ENCODE data around the gene EFNA1. TPM values are rescaled to one million over a fixed set of nuclear protein-coding genes. Genes with fewer than 3 reads are reported as not detected.

Gene EFNA1
- total and polyA plus RNA-seq, 2 of the 13 experiments (the other 11 are each of a cell fraction or from before 2014, with no cell fraction given) = 81.8 to 874 TPM

DNA sequence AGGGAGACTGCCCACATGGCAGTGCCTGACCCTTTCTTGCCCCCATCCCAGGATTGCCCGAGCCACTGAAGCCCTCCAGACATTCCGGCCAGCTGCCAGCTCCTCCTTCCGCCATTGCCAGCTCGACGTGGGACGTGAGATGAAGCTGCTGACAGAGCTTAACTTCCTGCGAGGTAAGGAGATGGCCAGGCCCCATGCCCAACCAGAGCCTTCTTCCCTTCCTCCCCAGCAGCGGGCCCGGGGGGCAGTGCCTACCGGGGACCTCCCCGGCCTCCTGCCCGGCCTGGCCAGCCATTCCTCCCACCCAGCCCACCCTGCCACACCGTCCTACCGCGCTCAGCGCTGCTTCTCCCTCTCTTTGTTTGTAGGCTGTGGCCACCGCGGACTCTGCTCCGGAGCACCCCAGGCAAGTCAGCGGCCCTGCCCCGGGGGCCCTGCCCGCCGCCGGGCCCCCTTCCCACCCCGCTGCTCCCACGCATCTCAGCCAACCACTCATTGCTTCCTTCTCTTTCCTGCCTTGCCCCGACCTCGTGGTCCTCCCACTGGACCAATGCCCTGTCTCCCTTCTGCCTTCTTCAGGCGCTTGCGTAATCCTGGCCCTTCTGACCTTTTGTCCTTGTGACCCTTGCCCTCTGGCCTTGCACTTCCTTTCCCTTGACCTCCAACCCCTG, 50.9 kb downstream of the EFNA1 start (continued):
- TF ChIP-seq, protein P1, sequence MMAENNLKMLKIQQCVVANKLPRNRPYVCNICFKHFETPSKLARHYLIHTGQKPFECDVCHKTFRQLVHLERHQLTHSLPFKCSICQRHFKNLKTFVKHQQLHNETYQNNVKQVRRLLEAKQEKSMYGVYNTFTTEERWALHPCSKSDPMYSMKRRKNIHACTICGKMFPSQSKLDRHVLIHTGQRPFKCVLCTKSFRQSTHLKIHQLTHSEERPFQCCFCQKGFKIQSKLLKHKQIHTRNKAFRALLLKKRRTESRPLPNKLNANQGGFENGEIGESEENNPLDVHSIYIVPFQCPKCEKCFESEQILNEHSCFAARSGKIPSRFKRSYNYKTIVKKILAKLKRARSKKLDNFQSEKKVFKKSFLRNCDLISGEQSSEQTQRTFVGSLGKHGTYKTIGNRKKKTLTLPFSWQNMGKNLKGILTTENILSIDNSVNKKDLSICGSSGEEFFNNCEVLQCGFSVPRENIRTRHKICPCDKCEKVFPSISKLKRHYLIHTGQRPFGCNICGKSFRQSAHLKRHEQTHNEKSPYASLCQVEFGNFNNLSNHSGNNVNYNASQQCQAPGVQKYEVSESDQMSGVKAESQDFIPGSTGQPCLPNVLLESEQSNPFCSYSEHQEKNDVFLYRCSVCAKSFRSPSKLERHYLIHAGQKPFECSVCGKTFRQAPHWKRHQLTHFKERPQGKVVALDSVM (CRISPR knock-in tag; IDR thresholded peaks at IDR 0.05) = no peak
- TF ChIP-seq ZFP37 (CRISPR knock-in tag; IDR thresholded peaks at IDR 0.05; ENCODE audit: borderline replicate concordance) (no peak), NFKBIZ (CRISPR knock-in tag; IDR thresholded peaks at IDR 0.05) (no peak), PAX8 (CRISPR knock-in tag; IDR thresholded peaks at IDR 0.05; ENCODE audit: borderline replicate concordance) (no peak), NAIF1 (CRISPR knock-in tag; IDR thresholded peaks at IDR 0.05; ENCODE audit: borderline replicate concordance) (no peak), FOXA1 (IDR thresholded peaks at IDR 0.05) (no peak), FOXA1 (CRISPR knock-in tag; IDR thresholded peaks at IDR 0.05) (no peak), TRIM24 (CRISPR knock-in tag; IDR thresholded peaks at IDR 0.05) (peak; percentile 82; the same call in 1 of the 2 replicates), ARNT (IDR thresholded peaks at IDR 0.05) (no peak), HDAC2 (CRISPR knock-in tag; IDR thresholded peaks at IDR 0.05) (peak; percentile 20; the same call in 1 of the 2 replicates), TEAD3 (CRISPR knock-in tag; optimal IDR thresholded peaks at IDR 0.05; ENCODE audit: borderline replicate concordance) (no peak), ZNF644 (CRISPR knock-in tag; IDR thresholded peaks at IDR 0.05; ENCODE audit: low read depth) (no peak), CEBPG (CRISPR knock-in tag; IDR thresholded peaks at IDR 0.05) (peak; percentile 94), MTF1 (CRISPR knock-in tag; IDR thresholded peaks at IDR 0.05) (no peak), SIX1 (CRISPR knock-in tag; IDR thresholded peaks at IDR 0.05; ENCODE audit: borderline replicate concordance) (no peak), EP300 (IDR thresholded peaks at IDR 0.05; ENCODE audit: low read depth in 2 of 2, low read length in 2 of 2) (peak in 1 of 2 experiments; percentile 39; a peak in 1 of 4 replicates), EP300 (CRISPR knock-in tag; IDR thresholded peaks at IDR 0.05; ENCODE audit: borderline replicate concordance) (no peak)
- TF ChIP-seq, protein P2, sequence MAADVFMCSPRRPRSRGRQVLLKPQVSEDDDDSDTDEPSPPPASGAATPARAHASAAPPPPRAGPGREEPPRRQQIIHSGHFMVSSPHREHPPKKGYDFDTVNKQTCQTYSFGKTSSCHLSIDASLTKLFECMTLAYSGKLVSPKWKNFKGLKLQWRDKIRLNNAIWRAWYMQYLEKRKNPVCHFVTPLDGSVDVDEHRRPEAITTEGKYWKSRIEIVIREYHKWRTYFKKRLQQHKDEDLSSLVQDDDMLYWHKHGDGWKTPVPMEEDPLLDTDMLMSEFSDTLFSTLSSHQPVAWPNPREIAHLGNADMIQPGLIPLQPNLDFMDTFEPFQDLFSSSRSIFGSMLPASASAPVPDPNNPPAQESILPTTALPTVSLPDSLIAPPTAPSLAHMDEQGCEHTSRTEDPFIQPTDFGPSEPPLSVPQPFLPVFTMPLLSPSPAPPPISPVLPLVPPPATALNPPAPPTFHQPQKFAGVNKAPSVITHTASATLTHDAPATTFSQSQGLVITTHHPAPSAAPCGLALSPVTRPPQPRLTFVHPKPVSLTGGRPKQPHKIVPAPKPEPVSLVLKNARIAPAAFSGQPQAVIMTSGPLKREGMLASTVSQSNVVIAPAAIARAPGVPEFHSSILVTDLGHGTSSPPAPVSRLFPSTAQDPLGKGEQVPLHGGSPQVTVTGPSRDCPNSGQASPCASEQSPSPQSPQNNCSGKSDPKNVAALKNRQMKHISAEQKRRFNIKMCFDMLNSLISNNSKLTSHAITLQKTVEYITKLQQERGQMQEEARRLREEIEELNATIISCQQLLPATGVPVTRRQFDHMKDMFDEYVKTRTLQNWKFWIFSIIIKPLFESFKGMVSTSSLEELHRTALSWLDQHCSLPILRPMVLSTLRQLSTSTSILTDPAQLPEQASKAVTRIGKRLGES (CRISPR knock-in tag; IDR thresholded peaks at IDR 0.05; ENCODE audit: borderline replicate concordance) = no peak
- TF ChIP-seq, protein P3, sequence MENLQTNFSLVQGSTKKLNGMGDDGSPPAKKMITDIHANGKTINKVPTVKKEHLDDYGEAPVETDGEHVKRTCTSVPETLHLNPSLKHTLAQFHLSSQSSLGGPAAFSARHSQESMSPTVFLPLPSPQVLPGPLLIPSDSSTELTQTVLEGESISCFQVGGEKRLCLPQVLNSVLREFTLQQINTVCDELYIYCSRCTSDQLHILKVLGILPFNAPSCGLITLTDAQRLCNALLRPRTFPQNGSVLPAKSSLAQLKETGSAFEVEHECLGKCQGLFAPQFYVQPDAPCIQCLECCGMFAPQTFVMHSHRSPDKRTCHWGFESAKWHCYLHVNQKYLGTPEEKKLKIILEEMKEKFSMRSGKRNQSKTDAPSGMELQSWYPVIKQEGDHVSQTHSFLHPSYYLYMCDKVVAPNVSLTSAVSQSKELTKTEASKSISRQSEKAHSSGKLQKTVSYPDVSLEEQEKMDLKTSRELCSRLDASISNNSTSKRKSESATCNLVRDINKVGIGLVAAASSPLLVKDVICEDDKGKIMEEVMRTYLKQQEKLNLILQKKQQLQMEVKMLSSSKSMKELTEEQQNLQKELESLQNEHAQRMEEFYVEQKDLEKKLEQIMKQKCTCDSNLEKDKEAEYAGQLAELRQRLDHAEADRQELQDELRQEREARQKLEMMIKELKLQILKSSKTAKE (CRISPR knock-in tag; IDR thresholded peaks at IDR 0.05; ENCODE audit: borderline replicate concordance) = no peak
- TF ChIP-seq, protein P4, sequence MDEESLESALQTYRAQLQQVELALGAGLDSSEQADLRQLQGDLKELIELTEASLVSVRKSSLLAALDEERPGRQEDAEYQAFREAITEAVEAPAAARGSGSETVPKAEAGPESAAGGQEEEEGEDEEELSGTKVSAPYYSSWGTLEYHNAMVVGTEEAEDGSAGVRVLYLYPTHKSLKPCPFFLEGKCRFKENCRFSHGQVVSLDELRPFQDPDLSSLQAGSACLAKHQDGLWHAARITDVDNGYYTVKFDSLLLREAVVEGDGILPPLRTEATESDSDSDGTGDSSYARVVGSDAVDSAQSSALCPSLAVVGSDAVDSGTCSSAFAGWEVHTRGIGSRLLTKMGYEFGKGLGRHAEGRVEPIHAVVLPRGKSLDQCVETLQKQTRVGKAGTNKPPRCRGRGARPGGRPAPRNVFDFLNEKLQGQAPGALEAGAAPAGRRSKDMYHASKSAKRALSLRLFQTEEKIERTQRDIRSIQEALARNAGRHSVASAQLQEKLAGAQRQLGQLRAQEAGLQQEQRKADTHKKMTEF (CRISPR knock-in tag; IDR thresholded peaks at IDR 0.05) = peak; percentile 38; the same call in 1 of the 2 replicates
- TF ChIP-seq, protein P5, sequence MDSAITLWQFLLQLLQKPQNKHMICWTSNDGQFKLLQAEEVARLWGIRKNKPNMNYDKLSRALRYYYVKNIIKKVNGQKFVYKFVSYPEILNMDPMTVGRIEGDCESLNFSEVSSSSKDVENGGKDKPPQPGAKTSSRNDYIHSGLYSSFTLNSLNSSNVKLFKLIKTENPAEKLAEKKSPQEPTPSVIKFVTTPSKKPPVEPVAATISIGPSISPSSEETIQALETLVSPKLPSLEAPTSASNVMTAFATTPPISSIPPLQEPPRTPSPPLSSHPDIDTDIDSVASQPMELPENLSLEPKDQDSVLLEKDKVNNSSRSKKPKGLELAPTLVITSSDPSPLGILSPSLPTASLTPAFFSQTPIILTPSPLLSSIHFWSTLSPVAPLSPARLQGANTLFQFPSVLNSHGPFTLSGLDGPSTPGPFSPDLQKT (CRISPR knock-in tag; IDR thresholded peaks at IDR 0.05; ENCODE audit: borderline replicate concordance) = no peak

Measured in HepG2 (cell line).